Hepatocyte (in vitro differentiated cells): ENCODE measurements around the gene ADGRB3.
"Not testable (repeated sequence)": the region's sequence is repeated elsewhere in the genome, so short reads cannot be mapped to it uniquely, and the experiment has no call there.

Experiments used
- CTCF ChIP-seq: fragments of 200-600 bp; sonication (generic); IDR thresholded peaks from 2 replicates; pipeline ENCODE4 v1.5.1; 2016; ENCODE audit warnings: antibody characterized with exemption, mild to moderate bottlenecking; ENCODE audit not compliant: poor library complexity
- EZH2 ChIP-seq: fragments of 200-600 bp; sonication (generic); IDR thresholded peaks from 2 replicates; pipeline ENCODE4 v1.6.1; 2016; ENCODE audit warnings: antibody characterized with exemption, mild to moderate bottlenecking, borderline replicate concordance

DNA sequence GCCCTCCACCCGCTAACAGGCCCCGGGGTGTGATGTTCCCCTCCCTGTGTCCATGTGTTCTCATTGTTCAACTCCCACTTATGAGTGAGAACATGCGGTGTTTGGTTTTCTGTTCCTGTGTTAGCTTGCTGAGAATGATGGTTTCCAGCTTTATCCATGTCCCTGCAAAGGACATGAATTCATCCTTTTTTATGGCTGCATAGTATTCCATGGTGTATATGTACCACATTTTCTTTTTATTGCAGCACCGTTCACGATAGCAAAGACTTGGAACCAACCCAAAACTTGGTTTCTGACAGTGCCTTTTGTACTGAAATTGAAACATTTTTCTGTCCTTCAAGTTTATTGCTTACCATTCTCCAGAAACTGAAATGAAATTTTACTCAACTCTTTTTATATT is 653.1 kb downstream of the ADGRB3 start:
- TF ChIP-seq EZH2, CTCF: not testable (repeated sequence)
